MCF 10A (cell line): ENCODE data around the gene LZTS3. TPM values are rescaled to one million over a fixed set of nuclear protein-coding genes. Genes with fewer than 3 reads are reported as not detected.
A peak's percentile ranks its signal among the peaks of the same experiment; 100 is the strongest.

ENCODE experiments used
- BruUV-seq: library from RNA; stranded (reverse); fragments of 400-500 nt; replicated peaks from 2 replicates; lab custom pipeline; 2021; lab: Mats Ljungman, UMichigan
- CTCF ChIA-PET: fragments of 300-600 bp; sonication (Branson Sonifier 250); formaldehyde crosslinking; extraction: SDS; loops from one replicate; lab custom pipeline; 2021; ENCODE audit warnings: antibody characterized with exemption, inconsistent platforms; lab: Yijun Ruan, JAX
- POLR2A ChIA-PET: fragments of 300-600, 350-650 bp; sonication (Branson Sonifier 250); formaldehyde crosslinking; extraction: SDS; loops from one replicate; lab custom pipeline; 2020; ENCODE audit warnings: antibody characterized with exemption, inconsistent platforms; lab: Yijun Ruan, JAX
- DNase-seq: peaks from one replicate; pipeline ENCODE4 v3.0.0-alpha.2; 2018; ENCODE audit not compliant: unreplicated experiment
- H3K27ac Mint-ChIP-seq: one replicate; pipeline ENCODE4 v1.8.0; 2022; ENCODE audit warnings: mild to moderate bottlenecking, low read depth, mixed read lengths; ENCODE audit not compliant: unreplicated experiment
- H3K27me3 Mint-ChIP-seq: one replicate; pipeline ENCODE4 v1.8.0; 2022; ENCODE audit warnings: mixed read lengths; ENCODE audit not compliant: insufficient read depth, unreplicated experiment
- H3K36me3 Mint-ChIP-seq: one replicate; pipeline ENCODE4 v1.8.0; 2022; ENCODE audit warnings: mild to moderate bottlenecking, moderate library complexity, mixed read lengths; ENCODE audit not compliant: insufficient read depth, unreplicated experiment
- H3K4me1 Mint-ChIP-seq: one replicate; pipeline ENCODE4 v1.8.0; 2022; ENCODE audit warnings: mixed read lengths; ENCODE audit not compliant: insufficient read depth, unreplicated experiment
- H3K4me3 Mint-ChIP-seq: one replicate; pipeline ENCODE4 v1.8.0; 2022; ENCODE audit warnings: mild to moderate bottlenecking, moderate library complexity, mixed read lengths; ENCODE audit not compliant: unreplicated experiment
- H3K9me3 Mint-ChIP-seq: one replicate; pipeline ENCODE4 v1.8.0; 2022; ENCODE audit warnings: mixed read lengths; ENCODE audit not compliant: unreplicated experiment
- intact Hi-C: fragments of 100-400 bp; cut with micrococcal nuclease; formaldehyde crosslinking; loops from 2 replicates; pipeline ENCODE4 v1.14.1; 2022
- total RNA-seq: library from RNA; stranded (reverse); gene quantifications from 2 replicates; pipeline ENCODE4 v1.2.3, GENCODE V29; 2022
- TF ChIP-seq, protein P1 (sequence below): fragments of 200-600 bp; IDR thresholded peaks from one replicate; pipeline ENCODE4 v1.8.0; 2022; ENCODE audit warnings: antibody characterized with exemption, mild to moderate bottlenecking; ENCODE audit not compliant: unreplicated experiment

LZTS3 gene
- total RNA-seq, 1 experiment from 2014 or later: 5.3 TPM

GRCh38 chr20:3161316-3162079 is 11.9 kb downstream of the LZTS3 start:
- no TSS peak for BruUV-seq
- Mint-ChIP-seq H3K36me3 (peaks cover 14% of the 10 kb centered on the region), H3K4me1 (peaks cover 12% of the 10 kb centered on the region), H3K4me3 (no peak overlapping the region), H3K9me3 (no peaks in the 10 kb centered on the region), H3K27me3 (no peaks in the 10 kb centered on the region), H3K27ac (no peak overlapping the region)
- no peak for DNase-seq
- ChIA-PET CTCF (interaction anchor here (0.5 to 1.3 kb wide), 4 partner anchors 11 to 103 kb away, joined by 3 to 4 read pairs (median 3); no protein-coding TSS in a partner anchor), POLR2A (interaction anchor here (0.6 to 4.3 kb wide), 6 partner anchors 10 to 122 kb away, joined by 3 to 44 read pairs (median 8); partner anchors contain the start of gene LZTS3)
- TF ChIP-seq, protein P1, sequence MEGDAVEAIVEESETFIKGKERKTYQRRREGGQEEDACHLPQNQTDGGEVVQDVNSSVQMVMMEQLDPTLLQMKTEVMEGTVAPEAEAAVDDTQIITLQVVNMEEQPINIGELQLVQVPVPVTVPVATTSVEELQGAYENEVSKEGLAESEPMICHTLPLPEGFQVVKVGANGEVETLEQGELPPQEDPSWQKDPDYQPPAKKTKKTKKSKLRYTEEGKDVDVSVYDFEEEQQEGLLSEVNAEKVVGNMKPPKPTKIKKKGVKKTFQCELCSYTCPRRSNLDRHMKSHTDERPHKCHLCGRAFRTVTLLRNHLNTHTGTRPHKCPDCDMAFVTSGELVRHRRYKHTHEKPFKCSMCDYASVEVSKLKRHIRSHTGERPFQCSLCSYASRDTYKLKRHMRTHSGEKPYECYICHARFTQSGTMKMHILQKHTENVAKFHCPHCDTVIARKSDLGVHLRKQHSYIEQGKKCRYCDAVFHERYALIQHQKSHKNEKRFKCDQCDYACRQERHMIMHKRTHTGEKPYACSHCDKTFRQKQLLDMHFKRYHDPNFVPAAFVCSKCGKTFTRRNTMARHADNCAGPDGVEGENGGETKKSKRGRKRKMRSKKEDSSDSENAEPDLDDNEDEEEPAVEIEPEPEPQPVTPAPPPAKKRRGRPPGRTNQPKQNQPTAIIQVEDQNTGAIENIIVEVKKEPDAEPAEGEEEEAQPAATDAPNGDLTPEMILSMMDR: no peak
- intact Hi-C loops: no loop called here

DNA sequence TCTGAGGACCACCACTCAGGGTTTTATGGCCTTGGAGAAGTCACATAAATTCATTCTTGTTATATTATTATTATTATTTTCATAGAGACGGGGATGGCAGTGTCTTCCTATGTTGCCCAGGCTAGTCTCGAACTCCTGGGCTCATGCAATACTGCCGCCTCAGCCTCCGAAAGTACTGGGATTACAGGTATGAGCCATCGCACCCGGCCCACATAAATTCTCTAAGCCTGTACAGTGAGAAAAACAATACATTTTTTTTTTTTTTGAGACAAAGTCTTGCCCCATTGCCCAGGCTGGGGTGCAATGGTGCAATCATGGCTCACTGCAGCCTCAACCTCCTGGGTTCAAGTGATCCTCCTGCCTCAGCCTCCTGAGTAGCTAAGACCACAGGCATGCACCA is 12.9 kb downstream of the LZTS3 start:
- H3K4me1 Mint-ChIP-seq: peaks cover 19% of the 10 kb centered on the region
- TF ChIP-seq, protein P1: no peak
- peaks cover 15% of the 10 kb centered on the region for H3K36me3 Mint-ChIP-seq
- no peaks in the 10 kb centered on the region for H3K27me3 Mint-ChIP-seq
- ChIA-PET POLR2A (interaction anchor here (0.6 to 4.3 kb wide), 19 partner anchors 10 to 603 kb away, joined by 3 to 44 read pairs (median 8); partner anchors contain the start of genes ITPA, LZTS3 and SLC4A11), CTCF (interaction anchor here (0.7 to 1.3 kb wide), 2 partner anchors 16 to 58 kb away, joined by 3 to 4 read pairs; no protein-coding TSS in a partner anchor)
- H3K9me3 Mint-ChIP-seq: no peaks in the 10 kb centered on the region
- peak overlapping the region; percentile 92 for H3K4me3 Mint-ChIP-seq
- intact Hi-C loops: no loop called here
- H3K27ac Mint-ChIP-seq: no peak overlapping the region
- DNase-seq: no peak
- no TSS peak for BruUV-seq

DNA sequence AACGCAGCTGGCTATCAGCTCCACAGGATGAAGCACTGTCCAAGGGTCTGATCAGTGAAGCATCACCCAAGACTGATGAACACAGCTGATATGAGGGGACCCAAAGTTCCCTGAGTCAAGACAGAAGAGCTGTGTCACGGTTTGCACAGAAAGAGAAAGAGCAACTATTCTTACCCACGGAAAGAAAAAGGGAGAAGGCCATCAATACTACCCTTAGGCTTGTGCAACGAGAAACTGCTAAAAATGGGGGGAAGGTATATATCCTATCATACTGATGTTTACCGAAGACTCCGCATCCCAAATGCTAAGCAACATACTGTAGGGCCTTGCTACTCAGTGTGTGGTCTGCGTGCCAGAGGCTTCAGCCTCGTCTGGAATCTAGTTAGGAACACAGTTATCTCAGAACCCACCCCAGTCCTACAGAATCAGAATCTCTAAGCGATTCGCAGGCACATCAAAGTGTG is 14.3 kb downstream of the LZTS3 start:
- H3K36me3 Mint-ChIP-seq: peaks cover 26% of the 10 kb centered on the region
- intact Hi-C loops: no loop called here
- H3K4me3 Mint-ChIP-seq: peak overlapping the region; percentile 92
- CTCF ChIA-PET: interaction anchor here (0.6 to 1.0 kb wide), 3 partner anchors 30 to 157 kb away, joined by 3 to 4 read pairs (median 3); no protein-coding TSS in a partner anchor
- no peaks in the 10 kb centered on the region for H3K9me3 Mint-ChIP-seq
- no TSS peak for BruUV-seq
- no peaks in the 10 kb centered on the region for H3K27me3 Mint-ChIP-seq
- TF ChIP-seq, protein P1: no peak
- POLR2A ChIA-PET: interaction anchor here (0.6 to 4.3 kb wide), 21 partner anchors 8 to 174 kb away, joined by 3 to 44 read pairs (median 8); partner anchors contain the start of genes ITPA, LZTS3, MRPS26 and SLC4A11
- H3K27ac Mint-ChIP-seq: peak overlapping the region; percentile 99
- peaks cover 19% of the 10 kb centered on the region for H3K4me1 Mint-ChIP-seq
- peak; percentile 13 for DNase-seq

GRCh38 chr20:3157817-3158216 is 15.5 kb downstream of the LZTS3 start:
- BruUV-seq: no TSS peak

More at GRCh38 chr20:3157817-3158216, 15.5 kb downstream of the LZTS3 start:
- TF ChIP-seq, protein P1: no peak
- CTCF ChIA-PET: interaction anchor here (0.6 to 1.5 kb wide), 5 partner anchors 10 to 159 kb away, joined by 3 to 8 read pairs (median 4); no protein-coding TSS in a partner anchor
- Mint-ChIP-seq H3K36me3 (peaks cover 35% of the 10 kb centered on the region), H3K9me3 (no peaks in the 10 kb centered on the region), H3K27me3 (no peaks in the 10 kb centered on the region), H3K4me3 (peak overlapping the region; percentile 92), H3K4me1 (peaks cover 19% of the 10 kb centered on the region), H3K27ac (peak overlapping the region; percentile 99)
- POLR2A ChIA-PET: interaction anchor here (0.9 to 2.4 kb wide), 2 partner anchors 13 to 157 kb away, joined by 3 to 11 read pairs; no protein-coding TSS in a partner anchor
- DNase-seq: no peak
- intact Hi-C loops: no loop called here
